Epithelial cell of proximal tubule (primary cell): Measurements from ENCODE around the gene ADI1. TPM values are rescaled to one million over a fixed set of nuclear protein-coding genes. Genes with fewer than 3 reads are reported as not detected.
A peak's percentile ranks its signal among the peaks of the same experiment; 100 is the strongest.

ENCODE experiments used
- DNase-seq: peaks from one replicate; pipeline ENCODE4 v3.0.0-alpha.2; 2011; ENCODE audit warnings: low read depth
- H3K4me3 ChIP-seq: 2 replicates; pipeline ENCODE4 v1.5.1; 2011; ENCODE audit warnings: low read depth, mild to moderate bottlenecking, low read length
- CTCF ChIP-seq: conservative IDR thresholded peaks from 2 replicates; pipeline ENCODE4 v1.5.1; 2012; ENCODE audit warnings: low read depth, mild to moderate bottlenecking, low read length
- total RNA-seq: library from RNA; depleted of rRNA; stranded (reverse); fragments of >200 nt; gene quantifications from 2 replicates; pipeline ENCODE4 v1.2.3, GENCODE V29; 2015

ADI1 gene
- total RNA-seq, 1 donor from 2014 or later, result 35.3 TPM

- no peak for DNase-seq
- H3K4me3 ChIP-seq, result no peak overlapping the region
- no peak for TF ChIP-seq CTCF
Observed at GRCh38 chr2:3466966-3467365, 52.4 kb downstream of the ADI1 start.

- no peak overlapping the region for H3K4me3 ChIP-seq
- no peak for TF ChIP-seq CTCF
- no peak for DNase-seq
Observed at GRCh38 chr2:3466482-3466863, 52.9 kb downstream of the ADI1 start.

GRCh38 chr2:3465844-3466481 lies 53.4 kb downstream of the ADI1 start:
- no peak overlapping the region for H3K4me3 ChIP-seq
- peak; percentile 59 for DNase-seq
- TF ChIP-seq CTCF, result no peak

- DNase-seq, result no peak
- no peak for TF ChIP-seq CTCF
- H3K4me3 ChIP-seq, result no peak overlapping the region
Observed at GRCh38 chr2:3465328-3465727, 54.0 kb downstream of the ADI1 start.

GRCh38 chr2:3464401-3465005 lies 54.8 kb downstream of the ADI1 start:
- no peak for TF ChIP-seq CTCF
- H3K4me3 ChIP-seq, result no peak overlapping the region
- DNase-seq, result no peak

- no peak for DNase-seq
- no peak for TF ChIP-seq CTCF
- no peak overlapping the region for H3K4me3 ChIP-seq
Observed at GRCh38 chr2:3463944-3464343, 55.4 kb downstream of the ADI1 start.

GRCh38 chr2:3463186-3463835 lies 56.0 kb downstream of the ADI1 start:
- H3K4me3 ChIP-seq, result no peak overlapping the region
- DNase-seq, result no peak
- TF ChIP-seq CTCF, result no peak
